A673 (cell line): ENCODE results near the gene GALNT4. TPM values are rescaled to one million over a fixed set of nuclear protein-coding genes. Genes with fewer than 3 reads are reported as not detected.

Source experiments
- BruUV-seq: library from RNA; stranded (reverse); fragments of 400-500 nt; replicated peaks from 2 replicates; lab custom pipeline; 2021; lab: Mats Ljungman, UMichigan
- CTCF ChIA-PET: fragments of 300-600 bp; sonication (Branson Sonifier 250); formaldehyde crosslinking; loops from one replicate; lab custom pipeline; 2022; ENCODE audit warnings: antibody characterized with exemption; lab: Charles Lee
- POLR2A ChIA-PET: fragments of 300-600 bp; sonication (Branson Sonifier 250); formaldehyde crosslinking; loops from one replicate; lab custom pipeline; 2022; ENCODE audit warnings: antibody characterized with exemption; ENCODE audit not compliant: low non-redundant PET; lab: Charles Lee
- DNase-seq: peaks from one replicate; pipeline ENCODE4 v3.0.0-alpha.2; 2015; ENCODE audit warnings: low spot score
- H3K27ac ChIP-seq: fragments of 200-600 bp; sonication (generic); 2 replicates; pipeline ENCODE4 v1.5.1; 2016; ENCODE audit warnings: mixed run types, low read depth, mild to moderate bottlenecking, mixed read lengths, antibody characterized with exemption, low read length; ENCODE audit not compliant: poor library complexity, severe bottlenecking
- H3K27me3 ChIP-seq: fragments of 200-600 bp; sonication (generic); replicated peaks from 2 replicates; pipeline ENCODE4 v1.6.1; 2017; ENCODE audit warnings: mixed run types, low read depth, mild to moderate bottlenecking, mixed read lengths, antibody characterized with exemption, low read length; ENCODE audit not compliant: insufficient read depth, poor library complexity
- H3K36me3 ChIP-seq: fragments of 200-600 bp; sonication (generic); 2 replicates; pipeline ENCODE4 v1.6.1; 2016; ENCODE audit warnings: mixed run types, mild to moderate bottlenecking, mixed read lengths, antibody characterized with exemption, low read length; ENCODE audit not compliant: insufficient read depth, poor library complexity, severe bottlenecking
- H3K4me1 ChIP-seq: fragments of 200-600 bp; sonication (generic); 2 replicates; pipeline ENCODE4 v1.6.1; 2017; ENCODE audit warnings: mixed run types, mild to moderate bottlenecking, mixed read lengths, antibody characterized with exemption, low read length; ENCODE audit not compliant: insufficient read depth, poor library complexity, severe bottlenecking
- H3K4me3 ChIP-seq: fragments of 200-600 bp; sonication (generic); 2 replicates; pipeline ENCODE4 v1.5.1; 2016; ENCODE audit warnings: low read depth, mixed run types, mild to moderate bottlenecking, mixed read lengths, low read length; ENCODE audit not compliant: poor library complexity, severe bottlenecking
- H3K9me3 ChIP-seq: fragments of 200-600 bp; sonication (generic); 2 replicates; pipeline ENCODE4 v1.6.1; 2016; ENCODE audit warnings: mixed run types, low read depth, mild to moderate bottlenecking, mixed read lengths, antibody characterized with exemption, low read length; ENCODE audit not compliant: poor library complexity, severe bottlenecking
- CTCF ChIP-seq: fragments of 300-800, 200-600 bp; sonication (generic); conservative IDR thresholded peaks from 2 replicates; pipeline ENCODE4 v1.5.1; 2017; ENCODE audit warnings: low read depth, mild to moderate bottlenecking, antibody characterized with exemption, low read length, moderate library complexity, mixed read lengths
- EZH2 ChIP-seq: fragments of 200-600 bp; sonication (generic); IDR thresholded peaks from 2 replicates; pipeline ENCODE4 v1.6.1; 2017; ENCODE audit warnings: borderline replicate concordance, low read depth, mild to moderate bottlenecking, mixed read lengths, antibody characterized with exemption, low read length; ENCODE audit not compliant: poor library complexity, severe bottlenecking
- intact Hi-C: fragments of 100-400 bp; cut with micrococcal nuclease; formaldehyde crosslinking; loops from one replicate; pipeline ENCODE4 v1.10.0; 2022; ENCODE audit not compliant: unreplicated experiment
- total RNA-seq: library from RNA; stranded (reverse); gene quantifications from 2 replicates; pipeline ENCODE4 v1.2.3, GENCODE V29; 2021

Gene GALNT4
- total RNA-seq, 1 experiment from 2014 or later: 14.3 TPM

- ChIA-PET CTCF (interaction anchor here (0.7 to 0.9 kb wide), 2 partner anchors 12 to 658 kb away, joined by 3 to 4 read pairs; no protein-coding TSS in a partner anchor), POLR2A (interaction anchor here (0.7 to 0.9 kb wide), 2 partner anchors 18 to 182 kb away, joined by 3 to 8 read pairs; partner anchors contain the start of gene ATP2B1)
- Histone ChIP-seq H3K9me3 (no peaks in the 10 kb centered on the region), H3K4me3 (peak within 1 kb of the TSS; percentile 82), H3K27ac (peak within 1 kb of the TSS; percentile 86), H3K4me1 (peaks cover 24% of the 10 kb centered on the region), H3K36me3 (peaks cover 15% of the 10 kb centered on the region), H3K27me3 (no peaks in the 10 kb centered on the region)
- peak; percentile 87 for DNase-seq
- no peak for TF ChIP-seq CTCF
- TF ChIP-seq EZH2: no peak
- intact Hi-C loops: loop anchor here (2.0 to 10.0 kb wide), 5 partner anchors 55 to 1384 kb away; partner anchors contain the start of genes CEP290 and TMTC3
- TSS peak; percentile 23 for BruUV-seq
Measured at GRCh38 chr12:89525824-89526770, 1.5 kb upstream of the GALNT4 start, which contains the start of gene POC1B. TSS of gene POC1B (minus strand) at chr12:89526047. CDS start at chr12:89525895, 152 bp downstream.

- Histone ChIP-seq H3K27ac (peak overlapping the region; percentile 86), H3K9me3 (no peaks in the 10 kb centered on the region), H3K4me3 (peak overlapping the region; percentile 82), H3K27me3 (no peaks in the 10 kb centered on the region), H3K36me3 (peaks cover 15% of the 10 kb centered on the region), H3K4me1 (peaks cover 29% of the 10 kb centered on the region)
- no TSS peak for BruUV-seq
- POLR2A ChIA-PET: no interaction called here
- intact Hi-C loops: loop anchor here (2.0 to 10.0 kb wide), 5 partner anchors 55 to 1383 kb away; partner anchors contain the start of genes CEP290 and TMTC3
- CTCF ChIA-PET: interaction anchor here (1.7 kb wide), 1 partner anchor 508 kb away, joined by 10 read pairs; no protein-coding TSS in a partner anchor
- DNase-seq: peak; percentile 40
- TF ChIP-seq CTCF: no peak
- TF ChIP-seq EZH2: no peak
Measured at GRCh38 chr12:89525305-89525823, 768 bp upstream of the GALNT4 start.

- Histone ChIP-seq H3K27me3 (no peaks in the 10 kb centered on the region), H3K4me3 (peak overlapping the region; percentile 82), H3K4me1 (peaks cover 32% of the 10 kb centered on the region), H3K27ac (peak overlapping the region; percentile 86), H3K9me3 (no peaks in the 10 kb centered on the region), H3K36me3 (peaks cover 18% of the 10 kb centered on the region)
- no peak for TF ChIP-seq CTCF
- no peak for TF ChIP-seq EZH2
- intact Hi-C loops: loop anchor here (1.0 to 10.0 kb wide), 6 partner anchors 53 to 889 kb away; no protein-coding TSS in a partner anchor
- POLR2A ChIA-PET: interaction anchor here (0.7 kb wide), 1 partner anchor 52 kb away, joined by 3 read pairs; no protein-coding TSS in a partner anchor
- BruUV-seq: TSS peak; percentile 36
- CTCF ChIA-PET: interaction anchor here (1.7 kb wide), 1 partner anchor 507 kb away, joined by 10 read pairs; no protein-coding TSS in a partner anchor
- no peak for DNase-seq
Measured at GRCh38 chr12:89523843-89524540, 604 bp downstream of the GALNT4 start.
